ENCODE results near the gene PSME1.

PSME1 gene

DNA sequence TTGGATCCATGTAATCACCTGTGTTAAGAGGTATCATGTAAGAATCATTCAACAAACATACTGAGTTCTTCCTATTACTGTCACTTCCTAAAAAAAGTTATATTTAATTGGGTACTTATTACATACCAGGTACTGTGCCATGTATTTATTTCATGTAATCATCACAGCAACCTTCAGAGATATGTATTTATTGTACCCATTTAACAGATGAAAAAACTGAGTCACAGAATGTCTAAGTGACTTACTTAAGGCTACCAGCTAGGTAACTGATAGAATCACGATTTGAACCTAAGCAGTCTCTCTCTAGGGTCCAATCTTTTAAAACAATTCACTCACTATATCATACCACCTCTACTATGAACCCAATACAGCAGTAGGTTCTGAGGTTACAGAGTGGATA is 8.5 kb downstream of the PSME1 start:
- no peak for TF ChIP-seq ZNF274 (IDR thresholded peaks at IDR 0.05; ENCODE audit: low read depth, low read length)
- no peak overlapping the region; the same call in 1 of the 2 replicates for H3K4me3 ChIP-seq (ENCODE audit: low read length)

DNA sequence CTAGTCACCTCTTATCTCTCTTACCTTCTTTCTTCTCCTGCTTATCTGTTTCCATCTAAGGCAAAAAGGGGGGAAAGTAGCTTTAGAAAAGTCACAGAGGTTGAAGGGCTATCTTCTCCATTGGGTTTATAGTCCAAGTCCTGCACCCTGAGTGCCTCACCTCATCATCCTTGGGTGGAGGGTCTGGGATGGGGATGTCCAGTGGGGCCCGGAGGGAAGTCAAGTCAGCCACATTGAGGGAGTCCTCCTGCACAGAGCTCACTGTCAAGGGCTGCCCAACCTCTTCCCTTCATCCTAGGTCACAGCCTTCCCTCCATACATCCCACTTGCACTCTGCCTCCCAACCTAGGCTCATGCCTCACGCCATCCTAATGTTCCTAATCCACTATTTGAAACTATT is 9.2 kb downstream of the PSME1 start:
- H3K4me3 ChIP-seq (ENCODE audit: low read length): peak overlapping the region; percentile 96
- no peak for TF ChIP-seq ZNF274 (IDR thresholded peaks at IDR 0.05; ENCODE audit: low read depth, low read length)

DNA sequence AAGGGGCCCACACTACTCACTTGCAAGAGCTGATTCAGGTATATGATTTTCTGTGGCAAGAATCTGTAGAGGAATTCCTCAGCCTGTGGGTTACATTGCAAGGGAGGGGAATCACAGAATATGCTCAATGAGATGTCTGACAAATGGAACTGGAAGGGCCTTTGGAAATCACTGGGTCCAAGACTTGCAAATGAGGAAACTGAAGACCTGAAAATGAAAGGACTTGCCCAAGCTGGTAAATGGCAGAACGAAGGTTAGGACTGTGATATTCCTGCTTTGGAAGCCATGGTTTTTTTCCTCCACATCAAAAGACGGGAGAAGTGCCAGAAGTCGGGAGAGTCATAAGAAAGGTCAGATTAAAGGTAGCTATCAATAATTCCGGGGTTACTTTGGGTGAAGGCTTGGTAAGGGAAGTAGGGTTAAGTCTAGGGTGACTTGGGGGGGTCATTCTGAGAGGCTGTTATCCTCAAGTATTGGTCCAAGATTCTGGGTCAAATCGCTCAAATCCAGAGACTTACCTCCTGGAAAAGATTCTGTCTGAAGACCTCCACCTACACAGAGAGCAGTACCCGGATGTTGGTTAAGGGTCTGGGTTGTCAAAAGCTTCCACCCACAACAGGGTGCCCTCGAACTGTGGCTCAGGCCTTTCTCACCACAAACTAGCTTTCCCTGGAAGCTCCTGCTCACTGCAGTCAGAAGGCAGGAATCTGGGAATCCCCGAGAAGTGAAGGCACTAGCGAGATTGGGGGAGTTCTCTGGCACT is 9.9 kb downstream of the PSME1 start:
- H3K4me3 ChIP-seq (ENCODE audit: low read length): peak overlapping the region; percentile 96
- TF ChIP-seq ZNF274 (IDR thresholded peaks at IDR 0.05; ENCODE audit: low read depth, low read length): no peak

DNA sequence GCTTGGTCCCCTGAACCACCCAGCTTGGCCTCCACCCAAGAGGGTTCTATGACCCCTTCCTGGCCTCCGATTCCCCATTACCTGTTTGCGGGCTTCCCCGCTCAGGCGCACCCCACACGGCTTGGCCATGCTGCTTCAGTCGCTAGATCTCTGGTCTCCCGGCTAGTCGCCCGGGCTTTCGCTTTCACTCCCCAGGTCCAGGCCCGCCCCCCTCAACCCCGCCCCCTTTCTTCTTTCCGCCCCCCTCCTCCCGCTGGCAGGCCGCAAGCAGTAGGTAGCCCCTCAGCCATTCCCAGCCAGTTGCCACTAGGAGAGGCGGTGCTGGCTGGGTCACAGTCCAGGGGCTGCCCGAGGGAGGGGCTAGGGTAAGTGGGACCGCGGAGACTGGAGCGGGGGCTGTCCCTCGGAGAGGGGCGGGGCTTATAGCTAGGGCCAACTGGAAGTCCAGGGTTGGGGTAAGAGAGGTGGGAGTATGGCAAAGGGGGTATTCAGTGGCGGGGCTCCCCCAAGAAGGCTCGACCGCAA is 10.5 kb downstream of the PSME1 start, which contains the start of gene PSME2:
PSME2 (minus strand) TSS at position 158 of the 525 bp plus-strand sequence; CDS start at position 129, 29 bp downstream.
- peak within 1 kb of the TSS; percentile 96 for H3K4me3 ChIP-seq (ENCODE audit: low read length)
- TF ChIP-seq ZNF274 (IDR thresholded peaks at IDR 0.05; ENCODE audit: low read depth, low read length): no peak

DNA sequence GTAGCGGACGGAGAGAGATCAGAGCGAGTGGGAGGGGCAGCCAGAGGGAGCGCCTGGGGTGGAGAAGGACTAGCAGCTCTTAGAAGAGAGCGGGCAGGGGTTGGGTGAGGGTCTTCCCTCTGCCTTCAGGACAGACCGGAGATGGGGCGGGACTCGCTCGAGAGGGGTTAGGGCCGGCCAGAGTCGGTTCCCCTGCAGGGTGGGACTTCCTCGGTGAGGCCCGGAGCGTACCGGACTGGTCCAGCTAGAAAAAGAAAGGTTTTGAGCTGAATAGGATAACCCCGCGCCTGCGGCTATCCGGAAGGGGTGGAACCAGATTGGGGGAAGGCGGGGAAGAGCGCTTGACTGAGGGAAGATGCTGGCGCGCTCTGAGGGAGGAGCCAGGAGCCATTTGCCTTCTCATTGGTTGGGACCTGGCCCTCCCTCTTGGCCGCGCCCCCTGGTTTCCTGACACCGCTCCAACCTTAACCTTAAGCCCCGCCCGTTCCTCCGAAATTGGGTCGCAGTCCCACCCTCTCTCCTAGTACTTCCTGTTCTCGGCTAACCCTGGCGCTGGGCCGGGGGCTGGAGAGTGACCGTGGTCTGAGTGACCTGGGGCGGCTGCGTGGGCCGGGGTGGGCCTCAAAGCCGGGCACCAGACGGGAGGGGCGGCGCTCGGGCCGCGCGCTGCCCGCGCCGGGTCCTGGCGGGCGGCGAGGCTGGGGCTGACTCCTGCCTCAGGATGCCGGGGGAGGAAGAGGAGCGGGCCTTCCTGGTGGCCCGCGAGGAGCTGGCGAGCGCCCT is 11.2 kb downstream of the PSME1 start, which contains the start of gene RNF31:
RNF31 (plus strand) TSS at position 521 of the 783 bp plus-strand sequence; CDS start at position 722, 201 bp downstream.
- peak within 1 kb of the TSS; percentile 96 for H3K4me3 ChIP-seq (ENCODE audit: low read length)
- no peak for TF ChIP-seq ZNF274 (IDR thresholded peaks at IDR 0.05; ENCODE audit: low read depth, low read length)

DNA sequence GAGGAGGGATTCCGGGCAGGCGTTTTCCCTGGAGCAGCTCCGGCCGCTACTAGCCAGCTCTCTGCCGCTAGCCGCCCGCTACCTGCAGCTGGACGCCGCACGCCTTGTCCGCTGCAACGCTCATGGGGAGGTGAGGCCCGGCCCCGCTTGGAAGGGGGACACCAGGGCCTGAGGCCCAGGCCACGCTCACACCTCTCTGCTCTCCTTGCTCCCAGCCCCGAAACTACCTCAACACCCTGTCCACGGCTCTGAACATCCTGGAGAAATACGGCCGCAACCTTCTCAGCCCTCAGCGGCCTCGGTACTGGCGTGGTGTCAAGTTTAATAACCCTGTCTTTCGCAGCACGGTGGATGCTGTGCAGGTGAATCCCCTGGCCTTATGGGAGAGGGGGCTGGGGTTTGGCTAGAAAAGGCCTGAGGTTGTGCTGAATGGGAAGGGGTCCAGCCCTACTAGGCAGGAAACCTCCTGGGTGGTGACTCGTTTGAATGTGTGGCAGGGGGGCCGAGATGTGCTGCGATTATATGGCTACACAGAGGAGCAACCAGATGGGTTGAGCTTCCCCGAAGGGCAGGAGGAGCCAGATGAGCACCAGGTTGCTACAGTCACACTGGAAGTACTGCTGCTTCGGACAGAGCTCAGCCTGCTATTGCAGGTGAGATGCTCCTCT is 11.9 kb downstream of the PSME1 start:
- no peak for TF ChIP-seq ZNF274 (IDR thresholded peaks at IDR 0.05; ENCODE audit: low read depth, low read length)
- H3K4me3 ChIP-seq (ENCODE audit: low read length): peak overlapping the region; percentile 92

DNA sequence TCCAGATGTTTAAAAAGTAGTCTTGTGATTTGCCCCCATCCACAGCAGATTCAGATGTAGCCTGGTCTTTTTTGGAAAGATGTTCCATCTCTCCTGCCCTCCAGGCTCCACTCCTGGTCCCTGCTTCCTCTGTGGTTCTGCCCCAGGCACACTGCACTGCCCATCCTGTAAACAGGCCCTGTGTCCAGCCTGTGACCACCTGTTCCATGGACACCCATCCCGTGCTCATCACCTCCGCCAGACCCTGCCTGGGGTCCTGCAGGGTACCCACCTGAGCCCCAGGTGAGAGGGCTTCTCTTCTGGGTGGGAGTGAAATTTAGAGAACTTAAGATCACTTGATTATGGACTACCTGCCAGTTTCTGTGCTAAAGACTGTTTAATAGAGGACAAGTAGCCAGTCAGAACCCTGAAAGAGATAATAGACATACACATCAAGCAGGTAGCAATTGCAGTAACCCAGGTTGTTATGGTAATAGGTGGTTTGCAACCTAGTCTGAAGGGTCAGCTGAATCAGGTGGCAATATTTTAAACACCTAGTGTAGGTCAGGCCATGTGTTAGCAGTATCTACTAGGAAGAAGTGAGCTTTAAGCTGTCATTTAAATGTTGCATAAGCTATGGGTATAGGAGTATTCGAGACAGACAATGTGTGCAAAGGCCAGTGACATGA is 13.4 kb downstream of the PSME1 start:
- no peak for TF ChIP-seq ZNF274 (IDR thresholded peaks at IDR 0.05; ENCODE audit: low read depth, low read length)
- no peak overlapping the region for H3K4me3 ChIP-seq (ENCODE audit: low read length)

DNA sequence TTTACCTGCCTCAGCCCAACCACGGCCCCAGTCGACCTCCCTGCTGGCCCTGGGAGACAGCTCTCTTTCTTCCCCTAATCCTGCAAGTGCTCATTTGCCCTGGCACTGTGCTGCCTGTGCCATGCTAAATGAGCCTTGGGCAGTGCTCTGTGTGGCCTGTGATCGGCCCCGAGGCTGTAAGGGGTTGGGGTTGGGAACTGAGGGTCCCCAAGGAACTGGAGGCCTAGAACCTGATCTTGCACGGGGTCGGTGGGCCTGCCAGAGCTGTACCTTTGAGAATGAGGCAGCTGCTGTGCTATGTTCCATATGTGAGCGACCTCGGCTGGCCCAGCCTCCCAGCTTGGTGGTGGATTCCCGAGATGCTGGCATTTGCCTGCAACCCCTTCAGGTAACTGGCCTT is 14.1 kb downstream of the PSME1 start:
- no peak overlapping the region for H3K4me3 ChIP-seq (ENCODE audit: low read length)
- TF ChIP-seq ZNF274 (IDR thresholded peaks at IDR 0.05; ENCODE audit: low read depth, low read length): no peak

DNA sequence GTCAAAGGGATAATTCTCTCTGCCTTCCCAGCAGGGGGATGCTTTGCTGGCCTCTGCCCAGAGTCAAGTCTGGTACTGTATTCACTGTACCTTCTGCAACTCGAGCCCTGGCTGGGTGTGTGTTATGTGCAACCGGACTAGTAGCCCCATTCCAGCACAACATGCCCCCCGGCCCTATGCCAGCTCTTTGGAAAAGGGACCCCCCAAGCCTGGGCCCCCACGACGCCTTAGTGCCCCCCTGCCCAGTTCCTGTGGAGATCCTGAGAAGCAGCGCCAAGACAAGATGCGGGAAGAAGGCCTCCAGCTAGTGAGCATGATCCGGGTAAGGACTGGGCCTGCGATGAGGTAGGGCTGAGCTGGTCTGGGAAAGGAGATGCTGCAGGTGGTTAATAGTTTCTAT is 14.6 kb downstream of the PSME1 start:
- no peak overlapping the region for H3K4me3 ChIP-seq (ENCODE audit: low read length)
- TF ChIP-seq ZNF274 (IDR thresholded peaks at IDR 0.05; ENCODE audit: low read depth, low read length): no peak

DNA sequence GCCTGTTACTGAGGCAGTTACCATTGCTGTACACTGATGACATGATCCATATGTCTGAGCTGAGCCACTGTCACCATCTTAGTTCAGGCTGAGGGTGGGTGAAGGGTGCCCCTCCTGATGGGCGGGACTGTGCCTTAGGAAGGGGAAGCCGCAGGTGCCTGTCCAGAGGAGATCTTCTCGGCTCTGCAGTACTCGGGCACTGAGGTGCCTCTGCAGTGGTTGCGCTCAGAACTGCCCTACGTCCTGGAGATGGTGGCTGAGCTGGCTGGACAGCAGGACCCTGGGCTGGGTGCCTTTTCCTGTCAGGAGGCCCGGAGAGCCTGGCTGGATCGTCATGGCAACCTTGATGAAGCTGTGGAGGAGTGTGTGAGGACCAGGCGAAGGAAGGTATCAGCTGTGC is 15.0 kb downstream of the PSME1 start:
- H3K4me3 ChIP-seq (ENCODE audit: low read length): no peak overlapping the region
- no peak for TF ChIP-seq ZNF274 (IDR thresholded peaks at IDR 0.05; ENCODE audit: low read depth, low read length)

DNA sequence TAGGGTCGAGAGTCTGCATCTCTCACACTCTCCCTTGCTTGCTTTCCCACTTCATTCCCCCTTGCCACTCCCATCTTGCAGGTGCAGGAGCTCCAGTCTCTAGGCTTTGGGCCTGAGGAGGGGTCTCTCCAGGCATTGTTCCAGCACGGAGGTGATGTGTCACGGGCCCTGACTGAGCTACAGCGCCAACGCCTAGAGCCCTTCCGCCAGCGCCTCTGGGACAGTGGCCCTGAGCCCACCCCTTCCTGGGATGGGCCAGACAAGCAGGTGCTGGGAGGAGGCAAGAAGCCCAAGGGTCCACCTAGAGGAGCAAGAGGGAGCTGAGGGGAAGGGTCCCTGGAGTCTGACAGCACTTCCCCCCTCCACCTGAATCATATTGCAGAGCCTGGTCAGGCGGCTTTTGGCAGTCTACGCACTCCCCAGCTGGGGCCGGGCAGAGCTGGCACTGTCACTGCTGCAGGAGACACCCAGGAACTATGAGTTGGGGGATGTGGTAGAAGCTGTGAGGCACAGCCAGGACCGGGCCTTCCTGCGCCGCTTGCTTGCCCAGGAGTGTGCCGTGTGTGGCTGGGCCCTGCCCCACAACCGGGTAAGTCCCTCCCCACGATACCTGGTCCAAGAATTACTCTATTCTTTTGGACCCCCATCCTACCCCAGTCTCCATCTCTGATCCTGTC is 15.5 kb downstream of the PSME1 start:
- TF ChIP-seq ZNF274 (IDR thresholded peaks at IDR 0.05; ENCODE audit: low read depth, low read length): no peak
- H3K4me3 ChIP-seq (ENCODE audit: low read length): no peak overlapping the region

DNA sequence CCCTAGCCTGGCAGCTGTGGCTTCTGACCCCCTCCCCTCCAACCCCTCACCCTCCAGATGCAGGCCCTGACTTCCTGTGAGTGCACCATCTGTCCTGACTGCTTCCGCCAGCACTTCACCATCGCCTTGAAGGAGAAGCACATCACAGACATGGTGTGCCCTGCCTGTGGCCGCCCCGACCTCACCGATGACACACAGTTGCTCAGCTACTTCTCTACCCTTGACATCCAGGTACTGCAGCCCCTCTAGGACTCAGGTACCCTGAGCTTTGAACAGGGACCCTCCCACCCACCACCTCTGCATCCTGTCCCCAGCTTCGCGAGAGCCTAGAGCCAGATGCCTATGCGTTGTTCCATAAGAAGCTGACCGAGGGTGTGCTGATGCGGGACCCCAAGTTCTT is 19.1 kb downstream of the PSME1 start:
- H3K4me3 ChIP-seq (ENCODE audit: low read length): no peak overlapping the region

DNA sequence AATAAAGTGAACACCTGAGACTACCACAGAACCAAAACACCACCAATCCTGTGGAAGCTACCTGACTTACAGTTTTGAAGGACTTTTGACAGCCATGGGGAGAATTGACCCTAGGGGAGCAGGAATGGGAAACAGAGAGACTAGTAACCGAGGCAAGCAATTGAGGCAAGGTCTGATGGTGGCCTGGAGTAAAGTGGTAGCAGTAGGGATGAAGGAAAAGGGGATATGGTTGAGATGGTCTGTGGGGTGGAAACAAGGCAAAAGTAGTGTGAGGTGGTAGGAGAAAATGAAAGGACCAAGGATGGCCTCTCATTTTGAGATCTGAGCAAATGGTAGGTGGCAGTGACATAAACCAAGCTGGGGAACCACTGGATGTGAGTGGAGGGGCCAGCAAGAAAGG is 20.8 kb downstream of the PSME1 start:
- no peak for TF ChIP-seq ZNF274 (IDR thresholded peaks at IDR 0.05; ENCODE audit: low read depth, low read length)
- H3K4me3 ChIP-seq (ENCODE audit: low read length): no peak overlapping the region

More for the DNA sequence above, 19.1 kb downstream of the PSME1 start:
- no peak for TF ChIP-seq ZNF274 (IDR thresholded peaks at IDR 0.05; ENCODE audit: low read depth, low read length)
